ENCODE results near the gene ARHGAP6. TPM values are rescaled to one million over a fixed set of nuclear protein-coding genes. Genes with fewer than 3 reads are reported as not detected.

Gene ARHGAP6
- total and polyA plus RNA-seq, 9 of the 15 experiments (the other 6 are each of a cell fraction or from before 2014, with no cell fraction given) = 12.5 to 63.6 (median 41.8) TPM

- no peaks in the 10 kb centered on the region for H3K9me3 ChIP-seq (replicated peaks; ENCODE audit: control insufficient read depth, insufficient read depth, low read depth, low read length)
- ATAC-seq (no peak), DNase-seq (ENCODE audit: extremely low read depth in 1 of 4, low spot score in 3 of 4) (no peak), FAIRE-seq (no peak)
- CTCF ChIA-PET (ENCODE audit: low intra/inter-chr PET ratio) = no interaction called here
- H3K4me2 ChIP-seq (ENCODE audit: insufficient read depth, low read length) = no peak overlapping the region
- no peak overlapping the region for H2AFZ ChIP-seq (ENCODE audit: low read depth, low read length)
- no peak overlapping the region for H3K4me3 ChIP-seq
- TF ChIP-seq RHOXF2B (CRISPR knock-in tag; conservative IDR thresholded peaks at IDR 0.05) (no peak), TCF15 (CRISPR knock-in tag; IDR thresholded peaks at IDR 0.05) (no peak), ZBTB34 (CRISPR knock-in tag; IDR thresholded peaks at IDR 0.05) (no peak), ZNF76 (CRISPR knock-in tag; IDR thresholded peaks at IDR 0.05; ENCODE audit: borderline replicate concordance) (no peak), NFE2 (IDR thresholded peaks at IDR 0.05; ENCODE audit: low read depth) (no peak), ZNF212 (CRISPR knock-in tag; IDR thresholded peaks at IDR 0.05) (no peak), NCOR1 (IDR thresholded peaks at IDR 0.05) (no peak), ZNF41 (CRISPR knock-in tag; conservative IDR thresholded peaks at IDR 0.05) (no peak), ZNF398 (CRISPR knock-in tag; IDR thresholded peaks at IDR 0.05) (no peak), PURB (CRISPR knock-in tag; IDR thresholded peaks at IDR 0.05; ENCODE audit: low read depth) (no peak), NR2C2 (CRISPR knock-in tag; IDR thresholded peaks at IDR 0.05) (no peak), NR2C2 (tag; IDR thresholded peaks at IDR 0.05) (no peak), ZFP1 (CRISPR knock-in tag; IDR thresholded peaks at IDR 0.05) (no peak), RBM22 (IDR thresholded peaks at IDR 0.05; ENCODE audit: low read depth, low read length, poor library complexity, severe bottlenecking) (no peak), TAL1 (IDR thresholded peaks at IDR 0.05) (no peak), YBX1 (IDR thresholded peaks at IDR 0.05) (no peak), CBX1 (IDR thresholded peaks at IDR 0.05; ENCODE audit: low read depth) (no peak)
- TF ChIP-seq, protein P1, sequence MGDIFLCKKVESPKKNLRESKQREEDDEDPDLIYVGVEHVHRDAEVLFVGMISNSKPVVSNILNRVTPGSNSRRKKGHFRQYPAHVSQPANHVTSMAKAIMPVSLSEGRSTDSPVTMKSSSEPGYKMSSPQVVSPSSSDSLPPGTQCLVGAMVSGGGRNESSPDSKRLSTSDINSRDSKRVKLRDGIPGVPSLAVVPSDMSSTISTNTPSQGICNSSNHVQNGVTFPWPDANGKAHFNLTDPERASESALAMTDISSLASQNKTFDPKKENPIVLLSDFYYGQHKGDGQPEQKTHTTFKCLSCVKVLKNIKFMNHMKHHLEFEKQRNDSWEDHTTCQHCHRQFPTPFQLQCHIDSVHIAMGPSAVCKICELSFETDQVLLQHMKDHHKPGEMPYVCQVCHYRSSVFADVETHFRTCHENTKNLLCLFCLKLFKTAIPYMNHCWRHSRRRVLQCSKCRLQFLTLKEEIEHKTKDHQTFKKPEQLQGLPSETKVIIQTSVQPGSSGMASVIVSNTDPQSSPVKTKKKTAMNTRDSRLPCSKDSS (IDR thresholded peaks at IDR 0.05; ENCODE audit: low read depth, partially characterized antibody) = no peak
- TF ChIP-seq, protein P2, sequence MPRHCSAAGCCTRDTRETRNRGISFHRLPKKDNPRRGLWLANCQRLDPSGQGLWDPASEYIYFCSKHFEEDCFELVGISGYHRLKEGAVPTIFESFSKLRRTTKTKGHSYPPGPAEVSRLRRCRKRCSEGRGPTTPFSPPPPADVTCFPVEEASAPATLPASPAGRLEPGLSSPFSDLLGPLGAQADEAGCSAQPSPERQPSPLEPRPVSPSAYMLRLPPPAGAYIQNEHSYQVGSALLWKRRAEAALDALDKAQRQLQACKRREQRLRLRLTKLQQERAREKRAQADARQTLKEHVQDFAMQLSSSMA (CRISPR knock-in tag; IDR thresholded peaks at IDR 0.05) = no peak
- H3K9me1 ChIP-seq (ENCODE audit: control insufficient read depth, insufficient read depth, low read length) = no peaks in the 10 kb centered on the region
- no peaks in the 10 kb centered on the region for H3K27me3 ChIP-seq (ENCODE audit: control insufficient read depth in 2 of 2, insufficient read depth in 2 of 2, low read length in 2 of 2)
- H3K27ac ChIP-seq (ENCODE audit: extremely low read depth, low read depth, low read length) = no peak overlapping the region
- no TSS peak for BruUV-seq (replicated peaks)
- intact Hi-C loops (cut with micrococcal nuclease) = no loop called here
- H3K4me1 ChIP-seq (replicated peaks in 1 of 2; ENCODE audit: control insufficient read depth in 2 of 2, insufficient read depth in 2 of 2, low read length in 2 of 2) = no peaks in the 10 kb centered on the region
- H4K20me1 ChIP-seq (replicated peaks; ENCODE audit: control insufficient read depth, insufficient read depth, low read length) = no peaks in the 10 kb centered on the region
- WGBS (ENCODE audit: insufficient coverage, low coverage, missing lambda C conversion rate) = 11% methylated on average over 2 of the region's 2 CpGs
- in situ Hi-C loops (cut with MboI) = no loop called here
- H3K9ac ChIP-seq (ENCODE audit: insufficient read depth in 1 of 2, low read depth in 2 of 2, low read length in 2 of 2) = no peak overlapping the region
- no peaks in the 10 kb centered on the region for H3K36me3 ChIP-seq (ENCODE audit: control insufficient read depth, insufficient read depth, low read length)
- no peaks in the 10 kb centered on the region for H3K79me2 ChIP-seq (ENCODE audit: control insufficient read depth, insufficient read depth, low read length)
- POLR2A ChIA-PET = no interaction called here
These were observed 68.2 kb downstream of the ARHGAP6 start for GRCh38 chrX:11597479-11597878.
